G401 (cell line): Measurements from ENCODE around the gene RAC2. TPM values are rescaled to one million over a fixed set of nuclear protein-coding genes. Genes with fewer than 3 reads are reported as not detected.
"Not testable (repeated sequence)": the region's sequence is repeated elsewhere in the genome, so short reads cannot be mapped to it uniquely, and the experiment has no call there.

ENCODE experiments used
- DNase-seq: peaks from one replicate; pipeline ENCODE4 v3.0.0-alpha.2; 2015; ENCODE audit warnings: low spot score
- in situ Hi-C: cut with HindIII; loops from 2 replicates; pipeline ENCODE4 v1.10.0; 2016; ENCODE audit warnings: low sequenced_read_pairs, mixed read lengths
- total RNA-seq: library from RNA; depleted of rRNA; stranded (reverse); fragments of >200 nt; shearing (Covaris generic); gene quantifications from 2 replicates; pipeline ENCODE4 v1.2.3, GENCODE V29; 2014

RAC2 gene
- total RNA-seq, 1 experiment from 2014 or later = not detected

DNA sequence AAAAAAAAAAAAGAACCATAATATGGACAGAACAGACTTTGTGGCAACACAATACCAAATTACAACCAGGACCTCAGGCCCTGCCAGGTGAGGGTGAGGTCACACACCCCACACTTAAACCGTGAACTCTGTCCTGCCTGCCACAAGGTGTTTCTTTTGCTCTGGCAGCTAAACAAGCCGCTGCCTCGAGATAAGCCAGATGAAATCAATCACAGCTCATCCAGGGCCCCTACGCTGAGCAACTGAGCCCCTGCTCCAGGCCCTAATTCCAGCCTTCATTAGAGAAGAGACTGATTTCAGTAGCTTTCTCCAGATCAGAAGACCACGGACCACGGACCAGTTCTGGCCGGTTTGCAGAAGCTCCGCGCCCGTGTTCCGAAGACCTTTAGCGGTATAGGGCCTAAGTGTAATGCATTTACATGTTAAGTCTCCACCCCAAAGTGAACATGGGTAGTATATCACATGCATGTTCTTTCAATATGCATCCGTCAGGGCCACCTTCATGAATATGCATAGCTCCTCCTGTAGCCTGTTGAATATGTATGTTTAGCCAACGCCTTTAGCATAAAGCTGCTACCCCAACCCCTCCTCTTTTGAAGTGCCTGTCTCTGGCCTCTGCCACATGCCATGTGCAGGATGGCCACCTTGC, 14.8 kb upstream of the RAC2 start:
- in situ Hi-C loops = no loop called here
- DNase-seq = no peak

DNA sequence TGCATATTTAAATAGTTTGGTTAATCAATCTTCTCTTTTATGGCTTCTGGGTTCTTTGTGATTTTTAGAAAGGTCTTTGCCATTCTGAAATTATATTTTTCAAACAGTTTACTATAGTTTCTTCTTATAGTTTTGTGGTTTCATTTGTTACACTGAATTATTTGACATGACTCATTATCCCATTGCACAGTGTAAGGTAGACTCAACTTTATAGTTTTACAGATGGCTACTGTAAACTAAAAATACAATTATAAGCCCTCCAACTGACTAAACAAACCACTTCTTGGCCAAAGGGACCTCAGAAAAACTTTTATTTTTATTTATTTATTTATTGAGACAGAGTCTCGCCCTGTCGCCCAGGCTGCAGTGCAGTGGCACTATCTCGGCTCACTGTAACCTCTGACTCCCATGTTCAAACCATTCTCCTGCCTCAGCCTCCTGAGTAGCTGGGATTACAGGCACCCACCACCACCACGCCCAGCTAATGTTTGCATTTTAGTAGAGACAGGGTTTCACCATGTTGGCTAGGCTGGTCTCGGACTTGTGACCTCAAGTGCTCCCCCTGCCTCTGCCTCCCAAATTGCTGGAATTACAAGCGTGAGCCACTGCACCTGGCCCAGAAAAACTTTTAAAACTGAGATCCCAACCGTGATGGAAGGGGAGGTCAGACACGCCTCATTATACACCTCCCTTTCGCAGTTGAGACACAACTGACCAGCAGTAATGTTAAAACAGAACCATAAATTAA, 14.1 kb upstream of the RAC2 start:
- no peak for DNase-seq
- in situ Hi-C loops = no loop called here

DNA sequence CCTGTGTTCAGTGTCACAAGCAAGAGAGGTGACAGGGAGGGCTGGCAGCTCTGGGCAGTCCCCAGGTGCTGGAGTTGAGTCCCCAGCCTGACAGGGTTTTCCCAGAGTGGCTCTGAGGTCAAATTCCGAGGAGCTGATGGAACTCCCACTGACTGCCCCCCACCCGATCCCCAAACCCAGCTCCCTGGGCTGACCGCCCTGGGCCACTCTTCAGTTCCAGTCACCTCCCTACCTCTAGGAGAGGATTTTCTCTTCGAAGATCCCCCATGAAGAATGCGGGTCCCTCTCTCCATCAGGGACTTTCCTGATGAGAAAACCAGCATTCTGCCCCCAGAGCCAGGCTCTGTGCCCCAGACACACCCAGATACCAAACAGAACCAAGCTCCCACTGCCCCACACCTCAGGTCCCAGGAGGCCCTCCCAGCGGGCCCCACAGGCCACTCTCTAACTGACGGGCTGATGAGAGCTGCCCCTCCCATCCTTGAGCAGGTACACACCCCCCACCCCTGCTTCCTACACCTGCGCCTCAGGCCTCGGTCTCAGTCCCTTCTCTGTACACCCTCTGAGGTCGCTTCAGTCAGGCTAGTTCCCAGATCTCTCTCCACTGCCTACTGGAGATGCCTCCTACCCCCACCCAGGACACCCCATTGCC, 12.1 kb upstream of the RAC2 start:
- in situ Hi-C loops = no loop called here
- no peak for DNase-seq

DNA sequence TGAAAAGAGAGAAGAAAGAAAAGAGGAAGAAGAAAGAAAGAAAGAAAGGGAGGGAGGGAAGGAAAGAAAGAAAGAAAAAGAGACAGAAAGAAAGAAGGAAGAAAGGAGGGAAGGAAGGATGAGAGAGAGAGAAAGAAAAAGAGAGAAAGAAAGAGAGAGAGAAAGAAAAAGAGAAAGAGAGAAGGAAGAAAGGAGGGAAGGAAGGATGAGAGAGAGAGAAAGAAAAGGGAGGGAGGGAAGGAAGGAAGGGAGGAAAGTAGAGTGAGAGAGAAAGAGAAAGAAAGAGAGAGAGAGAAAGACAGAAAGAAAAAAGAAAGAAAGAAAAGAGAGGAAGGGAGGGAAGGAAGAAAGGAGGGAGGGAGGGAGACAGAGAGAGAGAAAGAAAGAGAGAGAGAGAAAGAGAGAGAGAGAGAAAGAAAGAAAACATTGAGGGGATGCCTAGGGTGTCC, 11.5 kb upstream of the RAC2 start:
- in situ Hi-C loops = no loop called here
- DNase-seq = no peak

DNA sequence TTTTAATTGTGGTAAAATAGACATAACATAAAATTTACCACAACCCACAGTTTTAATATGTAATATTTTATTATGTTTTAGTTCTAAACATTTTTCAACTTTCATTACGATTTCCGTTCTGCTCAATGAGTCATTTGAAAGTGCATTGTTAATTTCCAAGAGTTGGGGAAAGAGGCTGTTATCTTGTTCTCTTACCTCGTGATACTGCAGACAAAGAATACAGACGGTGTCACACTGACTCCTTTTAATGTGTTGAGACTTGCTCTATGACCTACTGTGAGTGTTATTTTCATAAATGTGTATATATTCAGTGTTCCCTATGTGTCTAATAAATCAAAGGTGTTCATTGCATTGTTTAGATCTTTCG, 10.8 kb upstream of the RAC2 start:
- in situ Hi-C loops = no loop called here

DNA sequence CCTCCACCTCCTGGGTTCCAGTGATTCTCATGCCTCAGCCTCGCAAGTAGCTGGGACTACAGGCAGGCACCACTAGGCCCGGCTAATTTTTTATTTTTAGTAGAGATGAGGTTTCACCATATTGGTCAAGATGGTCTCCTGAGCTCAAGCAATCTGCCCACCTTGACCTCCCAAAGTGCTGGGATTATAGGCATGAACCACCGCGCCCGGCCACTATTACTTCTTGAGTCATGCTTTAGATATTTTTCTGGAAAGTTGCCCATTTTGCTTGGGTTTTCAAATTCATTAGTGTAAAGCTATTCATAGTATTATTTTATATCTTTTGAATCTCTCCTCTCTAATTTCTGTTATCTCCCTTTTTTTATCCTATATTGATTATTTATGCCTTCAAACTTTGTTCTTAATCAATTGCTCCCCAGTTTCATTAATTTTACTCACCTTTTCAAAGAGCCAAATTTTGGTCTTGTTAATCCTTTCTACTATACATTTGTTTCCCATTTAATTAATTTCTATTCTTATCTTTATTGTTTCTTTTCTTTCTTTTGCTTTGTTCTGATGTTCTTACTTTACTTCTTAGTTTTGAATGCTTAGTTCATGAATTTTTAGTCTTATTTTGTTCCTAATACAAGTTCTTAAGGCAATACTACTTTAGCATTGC, 10.3 kb upstream of the RAC2 start:
- in situ Hi-C loops = no loop called here

More for the DNA sequence above, 10.8 kb upstream of the RAC2 start:
- DNase-seq = no peak

DNA sequence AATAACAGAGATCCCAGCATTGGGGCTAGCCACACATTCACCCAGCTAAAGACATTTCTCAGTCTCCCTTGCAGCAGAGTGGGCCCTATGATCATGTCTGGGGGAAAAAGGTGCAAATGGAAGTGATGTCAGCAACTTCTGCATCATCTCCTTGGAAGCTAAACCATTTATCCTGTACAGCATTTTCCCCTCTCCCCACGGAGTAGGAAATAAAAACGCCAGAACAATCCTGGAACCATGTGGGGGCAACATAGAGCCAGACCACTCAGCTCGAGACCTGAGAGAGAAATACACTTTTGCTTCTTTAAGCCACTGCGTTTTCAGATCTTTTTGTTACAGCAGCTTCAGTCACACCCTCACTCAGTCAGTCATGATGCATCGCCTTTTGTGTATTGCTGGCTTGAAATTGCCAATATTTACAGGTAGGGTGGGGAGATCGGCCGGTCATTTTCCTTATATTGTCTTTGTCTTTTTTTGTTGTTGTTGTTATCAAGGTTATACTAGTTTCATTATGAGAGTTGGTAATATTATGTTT, 9.1 kb upstream of the RAC2 start:
- in situ Hi-C loops = no loop called here
- DNase-seq = no peak

More for the DNA sequence above, 10.3 kb upstream of the RAC2 start:
- DNase-seq = no peak

DNA sequence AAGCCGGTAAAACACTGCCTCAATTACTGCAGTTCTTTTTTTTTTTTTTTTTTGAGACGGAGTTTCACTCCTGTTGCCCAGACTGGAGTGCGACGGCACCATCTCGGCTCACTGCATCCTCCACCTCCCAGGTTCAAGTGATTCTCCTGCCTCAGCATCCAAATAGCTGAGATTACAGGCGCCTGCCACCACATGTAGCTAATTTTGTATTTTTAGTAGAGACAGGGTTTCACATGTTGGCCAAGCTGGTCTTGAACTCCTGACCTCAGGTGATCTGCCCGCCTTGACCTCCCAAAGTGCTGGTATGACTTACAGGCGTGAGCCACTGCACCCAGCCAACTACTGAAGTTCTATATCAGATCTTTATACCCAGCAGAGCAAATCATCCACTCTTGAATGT, 7.8 kb upstream of the RAC2 start:
- in situ Hi-C loops, DNase-seq: not testable (repeated sequence)

DNA sequence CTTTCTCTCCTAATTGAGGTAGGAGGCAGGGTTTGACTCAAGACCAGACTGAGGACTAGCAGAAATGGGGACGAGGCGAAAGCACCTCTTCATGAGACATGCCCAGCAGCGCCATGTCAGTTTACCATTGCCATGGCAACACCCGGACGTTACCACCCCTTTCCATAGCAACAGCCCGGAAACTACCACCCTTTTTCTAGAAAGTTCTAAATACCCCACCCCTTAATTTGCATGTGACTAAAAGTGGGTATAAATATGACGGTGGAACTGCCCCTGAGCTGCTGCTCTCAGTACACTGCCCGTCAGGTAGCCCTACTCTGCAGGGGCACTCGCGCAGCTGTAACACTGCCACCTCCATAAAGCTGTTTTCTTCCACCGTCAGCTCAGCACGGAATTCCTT, 5.9 kb upstream of the RAC2 start:
- in situ Hi-C loops = no loop called here
- DNase-seq = no peak

DNA sequence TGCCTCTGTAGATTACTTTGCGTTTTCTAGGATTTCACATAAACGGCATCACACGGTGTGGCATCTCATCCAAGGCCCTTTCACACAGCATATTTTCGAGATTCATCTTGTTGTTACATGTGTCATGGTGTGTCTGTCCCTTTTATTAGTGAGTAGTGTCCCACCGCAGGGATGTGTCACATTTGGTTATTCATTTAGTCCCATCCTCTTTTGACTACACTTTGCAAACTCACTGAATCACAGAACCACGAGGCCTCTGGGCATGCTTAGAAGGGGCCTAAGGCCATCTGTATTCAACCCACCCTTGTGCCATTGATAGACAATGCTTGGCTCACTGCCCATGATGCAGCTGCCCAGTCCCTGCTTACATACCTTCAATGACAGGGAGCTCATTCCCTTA, 4.2 kb upstream of the RAC2 start:
- in situ Hi-C loops = no loop called here
- DNase-seq = no peak

DNA sequence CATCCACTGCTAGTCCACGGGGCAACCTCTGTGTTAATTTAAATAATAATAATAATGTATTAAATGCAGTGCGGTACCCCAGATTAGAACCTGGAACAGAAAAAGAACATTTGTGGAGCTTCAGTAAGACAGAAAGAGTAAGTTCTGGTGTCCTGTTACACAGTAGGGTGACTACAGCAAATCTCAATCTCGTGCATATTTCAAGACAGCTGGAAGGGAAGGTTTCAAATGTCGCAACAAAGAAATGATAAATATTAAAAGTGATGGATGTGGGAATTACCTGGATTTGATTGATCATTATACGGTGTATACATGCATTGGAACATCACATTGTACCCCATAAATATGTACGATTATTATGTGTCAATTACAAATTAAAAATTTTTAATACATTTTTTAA, 1.7 kb upstream of the RAC2 start:
- in situ Hi-C loops = no loop called here

DNA sequence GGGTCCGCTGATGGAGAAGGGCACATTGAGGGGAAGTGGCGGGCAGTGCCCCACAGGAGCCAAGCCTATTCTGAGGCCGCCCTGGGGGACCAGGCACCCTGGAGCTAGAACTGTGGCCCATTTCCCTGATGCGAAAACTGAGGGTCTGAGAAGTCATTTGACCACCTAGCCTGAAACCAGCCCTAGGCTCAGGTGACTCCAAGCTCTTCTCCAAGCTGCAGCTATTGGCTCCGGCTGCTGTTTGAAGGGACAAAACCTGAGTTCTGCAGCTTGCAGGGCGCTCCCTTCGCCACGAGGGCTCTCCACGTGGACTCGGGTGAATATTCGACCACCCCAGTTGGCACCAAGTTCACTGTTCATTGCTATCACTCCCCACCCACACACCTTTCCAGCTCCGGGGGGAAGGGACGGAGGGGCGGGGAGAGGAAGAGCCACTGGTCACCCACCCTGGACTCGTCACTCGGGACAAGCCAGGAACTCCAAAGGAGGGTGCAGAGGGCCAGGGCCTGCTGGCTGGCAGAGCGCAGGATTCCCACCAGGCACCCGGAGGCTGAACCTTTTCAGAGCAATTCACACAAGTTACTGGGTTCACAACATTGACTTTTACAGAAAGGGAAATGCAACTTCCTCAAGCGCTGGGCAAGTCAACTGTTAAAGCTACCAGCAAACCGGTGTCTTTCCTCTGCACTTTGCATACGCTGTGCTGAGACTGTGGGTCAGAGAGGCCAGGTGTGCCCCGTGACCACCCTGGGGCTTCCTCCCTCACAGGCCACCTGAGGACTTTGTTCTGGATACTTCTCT, 1.1 kb upstream of the RAC2 start:
- DNase-seq = no peak
- in situ Hi-C loops = no loop called here

More for the DNA sequence above, 1.7 kb upstream of the RAC2 start:
- DNase-seq = no peak

DNA sequence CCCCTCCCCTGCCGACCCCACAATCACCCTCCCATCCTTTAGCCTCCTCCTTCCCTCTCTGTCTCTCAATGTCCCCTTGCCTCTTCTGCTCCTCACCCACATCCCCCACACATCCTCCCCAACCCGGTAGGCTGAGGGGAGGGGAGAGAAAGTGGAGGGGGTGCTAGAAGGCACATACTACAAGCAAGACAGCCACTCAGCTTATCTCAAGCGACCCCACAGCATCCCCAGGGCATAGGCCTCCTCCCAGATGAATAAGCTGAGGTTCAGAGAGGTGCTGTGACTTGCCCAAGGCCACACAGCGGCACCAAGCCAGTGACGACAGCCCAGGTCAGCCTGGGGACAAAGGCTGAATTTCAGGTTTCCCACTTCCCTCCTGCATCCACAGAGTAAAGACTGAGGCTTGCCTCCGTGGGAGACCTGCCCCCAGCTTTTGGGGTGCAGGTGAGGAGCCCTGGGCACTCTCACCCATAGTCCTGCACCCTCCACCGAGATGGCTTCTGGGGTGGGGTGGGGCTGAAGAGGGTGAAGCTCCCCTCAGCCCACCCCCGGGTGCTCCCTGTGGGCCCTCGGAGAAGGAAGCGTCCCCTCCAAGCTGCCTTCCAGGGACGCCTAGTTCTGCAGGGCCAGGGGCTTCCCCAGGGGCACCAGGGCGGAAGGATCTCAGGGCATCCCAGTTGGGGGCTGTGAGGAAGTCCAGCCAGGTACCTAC, 511 bp downstream of the RAC2 start:
- in situ Hi-C loops = no loop called here
- DNase-seq = no peak

DNA sequence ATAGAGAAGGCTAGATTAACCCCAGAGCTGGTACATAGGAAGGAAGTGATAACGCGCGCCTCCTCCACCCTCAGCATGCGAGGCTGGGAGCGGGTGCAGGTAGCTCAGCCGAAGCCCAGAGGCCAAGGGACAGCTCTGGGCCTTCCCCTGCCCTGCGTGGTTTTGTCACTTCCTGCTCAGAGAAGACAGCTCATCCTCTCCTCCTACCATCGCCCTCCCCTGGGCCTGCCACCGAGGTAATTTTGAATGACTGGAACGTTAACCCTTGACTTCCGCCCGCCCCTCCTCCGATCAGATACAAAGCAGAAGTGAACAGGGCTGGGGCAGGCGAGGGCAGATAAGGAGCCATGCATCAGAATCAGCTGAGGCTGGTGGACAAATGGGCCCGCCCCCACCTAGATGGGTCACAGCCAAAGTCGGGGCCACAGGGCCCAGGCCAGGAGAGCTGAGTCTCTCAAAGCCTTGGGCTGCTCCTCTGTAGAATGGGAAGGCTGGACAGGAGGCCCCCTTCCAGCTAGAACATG, 1.6 kb downstream of the RAC2 start:
- DNase-seq = no peak
- in situ Hi-C loops = no loop called here

DNA sequence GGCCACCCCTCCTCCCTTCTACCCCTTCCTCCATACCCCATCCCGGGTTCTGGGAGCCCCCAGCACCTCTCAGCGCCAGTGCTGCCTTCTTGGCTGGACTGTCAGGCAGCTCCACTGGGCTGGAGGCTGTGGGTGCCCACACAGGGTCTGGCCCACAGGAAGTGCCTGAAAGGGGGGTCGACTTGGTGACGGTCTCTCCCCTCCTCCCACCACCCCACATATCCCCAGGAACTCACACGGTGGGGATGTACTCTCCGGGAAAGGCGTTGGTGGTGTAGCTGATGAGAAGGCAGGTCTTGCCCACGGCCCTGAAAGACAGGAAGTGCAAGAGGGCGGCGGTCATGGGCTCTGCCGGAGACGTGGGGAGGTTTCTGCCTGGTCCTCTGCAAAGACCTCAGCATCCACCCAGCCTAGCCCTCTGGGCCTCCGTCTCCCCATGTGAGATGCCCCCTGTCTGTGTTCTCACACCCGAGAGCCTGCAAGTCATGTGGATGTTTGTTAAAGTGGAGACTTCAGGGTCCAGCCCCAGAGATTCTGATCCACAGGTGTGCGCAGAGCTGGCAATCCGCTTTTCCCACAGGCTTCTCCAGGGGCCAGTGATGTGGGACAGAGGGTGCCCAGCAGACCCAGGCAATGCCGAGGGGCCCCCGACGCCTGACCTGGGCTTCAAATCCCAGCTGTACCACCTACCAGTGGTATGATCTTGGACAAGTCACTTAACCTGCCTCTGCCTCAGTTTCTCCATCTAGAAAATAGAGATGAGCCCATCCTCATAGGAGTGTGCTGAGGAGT, 2.5 kb downstream of the RAC2 start:
- in situ Hi-C loops = no loop called here
- DNase-seq = no peak

DNA sequence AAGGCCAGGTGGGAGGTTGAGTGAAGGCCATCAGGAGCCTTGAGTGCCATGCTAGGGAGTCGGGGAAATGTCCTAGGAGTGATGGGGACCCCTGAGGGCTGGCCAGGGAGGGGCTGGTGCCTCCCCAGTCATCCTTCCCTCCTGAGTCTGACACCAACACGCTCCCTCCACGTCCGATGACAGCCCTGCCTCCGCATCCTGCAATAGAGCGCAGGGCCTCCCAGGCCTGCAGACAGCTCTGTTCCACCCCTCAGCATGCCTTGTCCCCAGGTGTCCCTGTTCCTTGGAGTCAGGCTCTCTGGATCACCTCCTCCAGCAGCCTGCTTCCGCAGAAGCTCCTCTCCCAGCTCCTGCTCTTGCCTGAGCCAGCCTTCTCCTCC, 3.1 kb downstream of the RAC2 start:
- no peak for DNase-seq
- in situ Hi-C loops = no loop called here

DNA sequence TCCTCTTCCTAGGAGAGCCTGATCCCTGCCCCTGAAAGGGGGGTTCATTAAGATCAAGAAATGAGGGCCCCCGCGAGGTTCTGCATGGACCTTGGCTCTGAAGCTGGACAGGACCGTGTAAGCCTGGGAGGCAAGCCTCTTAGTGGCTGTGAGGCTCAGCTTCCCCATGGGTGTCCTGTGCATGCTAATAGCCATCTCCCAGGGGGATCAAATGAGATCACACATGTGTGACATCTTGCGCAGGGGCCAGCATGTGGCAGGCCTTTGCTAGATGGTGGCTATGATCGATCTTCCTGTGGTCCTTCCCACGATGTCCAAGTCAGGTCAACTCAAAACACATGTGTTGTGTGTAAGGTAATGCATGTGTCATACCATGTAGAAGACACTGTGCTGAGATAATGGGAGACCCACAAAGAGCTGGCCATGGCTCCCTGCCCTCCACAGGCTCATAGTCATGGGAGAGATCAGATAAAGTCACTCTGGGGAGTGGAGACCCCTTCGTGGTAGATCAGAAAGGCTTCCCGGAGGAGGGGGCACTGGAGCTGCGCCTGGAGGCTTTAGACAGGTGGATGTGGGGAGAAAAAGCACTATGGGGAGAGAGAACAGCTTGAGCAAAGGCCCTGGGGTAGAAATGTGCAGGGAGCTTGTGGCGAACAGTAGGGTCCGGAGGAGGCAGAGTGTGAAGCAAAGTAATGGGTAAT, 3.7 kb downstream of the RAC2 start:
- in situ Hi-C loops = no loop called here
- DNase-seq = no peak
